Stomach (tissue), 4 donors: ENCODE measurements around the gene POC1A.

Experiments used
- CTCF ChIP-seq, 7 experiments: fragments of 450-650 bp in 4 of 7; fragments of 200-600 bp in 3 of 7; sonication (generic) in 3 of 7; IDR thresholded peaks; one replicate each; pipeline ENCODE4 v1.5.1; 2016 to 2019; ENCODE audit warnings: antibody characterized with exemption in 7 of 7, control low read depth in 2 of 7, mild to moderate bottlenecking in 1 of 7
- EP300 ChIP-seq: sonication (generic); formaldehyde crosslinking; IDR thresholded peaks from one replicate; pipeline ENCODE4 v1.6.1; 2017; ENCODE audit warnings: antibody characterized with exemption
- POLR2A ChIP-seq, 4 donors: fragments of 450-650 bp; IDR thresholded peaks; one replicate each; pipeline ENCODE4 v1.6.1; 2016; ENCODE audit warnings: antibody characterized with exemption in 4 of 4, control low read depth in 2 of 4, mild to moderate bottlenecking in 1 of 4, moderate library complexity in 1 of 4
- POLR2AphosphoS5 ChIP-seq, 3 donors: sonication (generic); formaldehyde crosslinking; IDR thresholded peaks; one replicate each; pipeline ENCODE4 v1.6.1; 2016; ENCODE audit warnings: antibody characterized with exemption in 3 of 3

- no peak for TF ChIP-seq POLR2AphosphoS5 (IDR thresholded peaks at IDR 0.05)
- TF ChIP-seq CTCF (IDR thresholded peaks at IDR 0.05), result no peak
- no peak for TF ChIP-seq POLR2A (IDR thresholded peaks at IDR 0.05)
- no peak for TF ChIP-seq EP300
These were observed 128.2 kb downstream of the POC1A start for GRCh38 chr3:52026041-52026440.
